ENCODE measurements around the gene OR2B2. TPM values are rescaled to one million over a fixed set of nuclear protein-coding genes. Genes with fewer than 3 reads are reported as not detected.
"Not testable (repeated sequence)": the region's sequence is repeated elsewhere in the genome, so short reads cannot be mapped to it uniquely, and the experiment has no call there.

The OR2B2 gene
- total RNA-seq, result not detected

- no peaks in the 10 kb centered on the region for H3K4me1 Mint-ChIP-seq
- no peak within 1 kb of the TSS for H3K27ac Mint-ChIP-seq
- no peak for DNase-seq
- no peak for ATAC-seq (ENCODE audit: low read depth)
- no peaks in the 10 kb centered on the region for H3K36me3 Mint-ChIP-seq
- peaks cover 24% of the 10 kb centered on the region for H3K27me3 Mint-ChIP-seq
- POLR2A ChIA-PET, result no interaction called here
- no peak within 1 kb of the TSS for H3K4me3 Mint-ChIP-seq
- H3K9me3 Mint-ChIP-seq, result no peaks in the 10 kb centered on the region
Measured at GRCh38 chr6:27911956-27912446, at the start of gene OR2B2. TSS of gene OR2B2 (minus strand) at chr6:27912396. CDS start at chr6:27912319, 77 bp downstream.

GRCh38 chr6:27957516-27957915 is 45.3 kb upstream of the OR2B2 start:
- ATAC-seq (ENCODE audit: low read depth), result no peak
- POLR2A ChIA-PET, result no interaction called here
- H3K27me3 Mint-ChIP-seq, result peaks cover 38% of the 10 kb centered on the region

GRCh38 chr6:27956941-27957340 is 44.7 kb upstream of the OR2B2 start, which contains the start of gene OR2B6:
TSS of gene OR2B6 (plus strand) at chr6:27957241. CDS start at chr6:27957241, 0 bp downstream.
- no peaks in the 10 kb centered on the region for H3K4me1 Mint-ChIP-seq
- H3K9me3 Mint-ChIP-seq, result no peaks in the 10 kb centered on the region
- DNase-seq (no peak), ATAC-seq (ENCODE audit: low read depth) (no peak)
- H3K4me3 Mint-ChIP-seq, result no peak within 1 kb of the TSS
- no peaks in the 10 kb centered on the region for H3K36me3 Mint-ChIP-seq
- H3K27ac Mint-ChIP-seq, result no peak within 1 kb of the TSS
- peaks cover 40% of the 10 kb centered on the region for H3K27me3 Mint-ChIP-seq
- POLR2A ChIA-PET, result no interaction called here

More at GRCh38 chr6:27957516-27957915, 45.3 kb upstream of the OR2B2 start:
- Mint-ChIP-seq H3K36me3 (no peaks in the 10 kb centered on the region), H3K9me3 (no peaks in the 10 kb centered on the region), H3K4me3 (no peak overlapping the region), H3K4me1 (no peaks in the 10 kb centered on the region), H3K27ac (no peak overlapping the region)
- no peak for DNase-seq

- POLR2A ChIA-PET, result no interaction called here
- Mint-ChIP-seq H3K27me3 (peaks cover 31% of the 10 kb centered on the region), H3K9me3 (peaks cover 10% of the 10 kb centered on the region), H3K27ac (no peak overlapping the region), H3K36me3 (no peaks in the 10 kb centered on the region), H3K4me1 (no peaks in the 10 kb centered on the region), H3K4me3 (no peak overlapping the region)
- ATAC-seq (ENCODE audit: low read depth) (no peak), DNase-seq (no peak)
Measured at GRCh38 chr6:27951040-27951439, 38.8 kb upstream of the OR2B2 start.

- ATAC-seq (ENCODE audit: low read depth) (no peak), DNase-seq (no peak)
- Mint-ChIP-seq H3K36me3 (no peaks in the 10 kb centered on the region), H3K27ac (no peak overlapping the region), H3K27me3 (peaks cover 14% of the 10 kb centered on the region), H3K4me1 (no peaks in the 10 kb centered on the region), H3K9me3 (peaks cover 11% of the 10 kb centered on the region), H3K4me3 (no peak overlapping the region)
- POLR2A ChIA-PET, result no interaction called here
Measured at GRCh38 chr6:27948237-27948636, 36.0 kb upstream of the OR2B2 start.

GRCh38 chr6:27943072-27943471 is 30.9 kb upstream of the OR2B2 start:
- DNase-seq; H3K4me1 Mint-ChIP-seq; H3K36me3 Mint-ChIP-seq; H3K4me3 Mint-ChIP-seq; H3K27ac Mint-ChIP-seq; H3K9me3 Mint-ChIP-seq; POLR2A ChIA-PET; ATAC-seq (ENCODE audit: low read depth): not testable (repeated sequence)
- H3K27me3 Mint-ChIP-seq, result peaks cover 28% of the 10 kb centered on the region

- DNase-seq (no peak), ATAC-seq (ENCODE audit: low read depth) (no peak)
- H3K4me3 Mint-ChIP-seq, result no peak overlapping the region
- H3K9me3 Mint-ChIP-seq, result no peaks in the 10 kb centered on the region
- peaks cover 33% of the 10 kb centered on the region for H3K27me3 Mint-ChIP-seq
- POLR2A ChIA-PET, result no interaction called here
- no peak overlapping the region for H3K27ac Mint-ChIP-seq
- H3K4me1 Mint-ChIP-seq, result no peaks in the 10 kb centered on the region
- no peaks in the 10 kb centered on the region for H3K36me3 Mint-ChIP-seq
Measured at GRCh38 chr6:27940766-27941165, 28.6 kb upstream of the OR2B2 start.

GRCh38 chr6:27931209-27931608 is 19.0 kb upstream of the OR2B2 start:
- POLR2A ChIA-PET, result interaction anchor here (0.7 kb wide), 1 partner anchor 285 kb away, joined by 3 read pairs; no protein-coding TSS in a partner anchor
- no peak overlapping the region for H3K27ac Mint-ChIP-seq
- ATAC-seq (ENCODE audit: low read depth), result no peak

GRCh38 chr6:27929930-27930329 is 17.7 kb upstream of the OR2B2 start:
- DNase-seq; H3K9me3 Mint-ChIP-seq; ATAC-seq (ENCODE audit: low read depth); H3K27ac Mint-ChIP-seq; POLR2A ChIA-PET; H3K4me1 Mint-ChIP-seq; H3K4me3 Mint-ChIP-seq; H3K36me3 Mint-ChIP-seq: not testable (repeated sequence)
- H3K27me3 Mint-ChIP-seq, result peaks cover 23% of the 10 kb centered on the region

More at GRCh38 chr6:27931209-27931608, 19.0 kb upstream of the OR2B2 start:
- Mint-ChIP-seq H3K27me3 (peaks cover 22% of the 10 kb centered on the region), H3K4me3 (no peak overlapping the region), H3K9me3 (peaks cover 8% of the 10 kb centered on the region), H3K36me3 (peaks cover 2% of the 10 kb centered on the region), H3K4me1 (no peaks in the 10 kb centered on the region)
- DNase-seq, result no peak

- H3K27ac Mint-ChIP-seq; H3K4me3 Mint-ChIP-seq; ATAC-seq (ENCODE audit: low read depth); DNase-seq; H3K9me3 Mint-ChIP-seq; H3K4me1 Mint-ChIP-seq; POLR2A ChIA-PET; H3K36me3 Mint-ChIP-seq: not testable (repeated sequence)
- H3K27me3 Mint-ChIP-seq, result peaks cover 25% of the 10 kb centered on the region
Measured at GRCh38 chr6:27928041-27928440, 15.8 kb upstream of the OR2B2 start.

GRCh38 chr6:27924179-27924578 is 12.0 kb upstream of the OR2B2 start:
- POLR2A ChIA-PET, result no interaction called here
- ATAC-seq (ENCODE audit: low read depth) (no peak), DNase-seq (no peak)
- H3K9me3 Mint-ChIP-seq, result peaks cover 2% of the 10 kb centered on the region
- H3K27me3 Mint-ChIP-seq, result peaks cover 41% of the 10 kb centered on the region
- H3K4me1 Mint-ChIP-seq, result no peaks in the 10 kb centered on the region
- no peaks in the 10 kb centered on the region for H3K36me3 Mint-ChIP-seq
- no peak overlapping the region for H3K27ac Mint-ChIP-seq
- no peak overlapping the region for H3K4me3 Mint-ChIP-seq

GRCh38 chr6:27922949-27923348 is 10.8 kb upstream of the OR2B2 start:
- H3K27ac Mint-ChIP-seq, result no peak overlapping the region
- H3K9me3 Mint-ChIP-seq, result no peaks in the 10 kb centered on the region
- H3K4me1 Mint-ChIP-seq, result no peaks in the 10 kb centered on the region
- H3K4me3 Mint-ChIP-seq, result no peak overlapping the region
- ATAC-seq (ENCODE audit: low read depth), result no peak
- DNase-seq, result no peak
- POLR2A ChIA-PET, result no interaction called here
- H3K36me3 Mint-ChIP-seq, result no peaks in the 10 kb centered on the region
- peaks cover 37% of the 10 kb centered on the region for H3K27me3 Mint-ChIP-seq

GRCh38 chr6:27908017-27908416 is 4.2 kb downstream of the OR2B2 start:
- H3K27me3 Mint-ChIP-seq, result peaks cover 22% of the 10 kb centered on the region
- DNase-seq (no peak), ATAC-seq (ENCODE audit: low read depth) (no peak)
- H3K4me3 Mint-ChIP-seq, result no peak overlapping the region
- POLR2A ChIA-PET, result no interaction called here
- H3K27ac Mint-ChIP-seq, result no peak overlapping the region
- H3K4me1 Mint-ChIP-seq, result peaks cover 4% of the 10 kb centered on the region
- no peaks in the 10 kb centered on the region for H3K36me3 Mint-ChIP-seq
- H3K9me3 Mint-ChIP-seq, result no peaks in the 10 kb centered on the region

GRCh38 chr6:27902335-27903314 is 9.6 kb downstream of the OR2B2 start:
- peaks cover 18% of the 10 kb centered on the region for H3K4me1 Mint-ChIP-seq
- H3K36me3 Mint-ChIP-seq, result no peaks in the 10 kb centered on the region
- H3K9me3 Mint-ChIP-seq, result no peaks in the 10 kb centered on the region
- peak overlapping the region; percentile 89 for H3K27ac Mint-ChIP-seq
- peak; percentile 82 for DNase-seq
- peak; percentile 78 for ATAC-seq (ENCODE audit: low read depth)
- POLR2A ChIA-PET, result interaction anchor here (0.7 to 1.3 kb wide), 10 partner anchors 10 to 770 kb away, joined by 3 to 17 read pairs (median 4); a partner anchor contains a TSS
- peak overlapping the region; percentile 88 for H3K4me3 Mint-ChIP-seq
- H3K27me3 Mint-ChIP-seq, result peaks cover 16% of the 10 kb centered on the region

All from activated naive CD8-positive, alpha-beta T cell treated with anti-CD3 and anti-CD28 coated beads, Interleukin-2, amount 10 ng/mL, durations not matched to agents 7 days and 5 days (primary cell).